MM.1S (cell line): ENCODE results near the gene AKAP6.

Experiments used
- DNase-seq: peaks from one replicate; pipeline ENCODE4 v3.0.0-alpha.2; 2015
- H2AFZ ChIP-seq: fragments of 300-600 bp; sonication (generic); 2 replicates; pipeline ENCODE4 v1.6.0; 2016; ENCODE audit warnings: antibody characterized with exemption, low read length
- H3F3A ChIP-seq: fragments of 300-600 bp; sonication (generic); 2 replicates; pipeline ENCODE4 v1.6.1; 2016; ENCODE audit warnings: mild to moderate bottlenecking, antibody characterized with exemption, low read length, moderate library complexity, mixed read lengths; ENCODE audit not compliant: insufficient read depth
- H3K27ac ChIP-seq: fragments of 300-600 bp; sonication (generic); 2 replicates; pipeline ENCODE4 v1.5.1; 2016; ENCODE audit warnings: mild to moderate bottlenecking, low read length
- H3K27me3 ChIP-seq: fragments of 300-600 bp; sonication (generic); replicated peaks from 2 replicates; pipeline ENCODE4 v1.6.0; 2016; ENCODE audit warnings: low read length; ENCODE audit not compliant: insufficient read depth
- H3K36me3 ChIP-seq: fragments of 300-600 bp; sonication (generic); replicated peaks from 2 replicates; pipeline ENCODE4 v1.6.1; 2016; ENCODE audit warnings: mild to moderate bottlenecking, low read length, mixed read lengths; ENCODE audit not compliant: insufficient read depth
- H3K4me1 ChIP-seq: fragments of 300-600 bp; sonication (generic); 2 replicates; pipeline ENCODE4 v1.6.1; 2016; ENCODE audit warnings: low read length, mixed read lengths
- H3K4me2 ChIP-seq: fragments of 300-600 bp; sonication (generic); 2 replicates; pipeline ENCODE4 v1.6.0; 2016; ENCODE audit warnings: low read depth, low read length
- H3K4me3 ChIP-seq: fragments of 300-600 bp; sonication (generic); 2 replicates; pipeline ENCODE4 v1.5.1; 2016; ENCODE audit warnings: low read length, mixed read lengths
- H3K79me2 ChIP-seq: fragments of 300-600 bp; sonication (generic); 2 replicates; pipeline ENCODE4 v1.6.1; 2016; ENCODE audit warnings: mixed run types, low read length, mixed read lengths
- H3K9ac ChIP-seq: fragments of 300-600 bp; sonication (generic); 2 replicates; pipeline ENCODE4 v1.6.1; 2016; ENCODE audit warnings: low read length, mixed read lengths
- H3K9me2 ChIP-seq: fragments of 300-600 bp; sonication (generic); replicated peaks from 2 replicates; pipeline ENCODE4 v1.6.1; 2016; ENCODE audit warnings: mild to moderate bottlenecking, low read length, mixed read lengths; ENCODE audit not compliant: insufficient read depth
- H3K9me3 ChIP-seq: fragments of 300-600 bp; sonication (generic); replicated peaks from 2 replicates; pipeline ENCODE4 v1.6.1; 2016; ENCODE audit warnings: mild to moderate bottlenecking, low read length, mixed read lengths; ENCODE audit not compliant: insufficient read depth
- H4K20me1 ChIP-seq: fragments of 300-600 bp; sonication (generic); 2 replicates; pipeline ENCODE4 v1.6.1; 2016; ENCODE audit warnings: mild to moderate bottlenecking, low read length, moderate library complexity, mixed read lengths; ENCODE audit not compliant: insufficient read depth
- EZH2 ChIP-seq: fragments of 300-600 bp; sonication (generic); optimal IDR thresholded peaks from 2 replicates; pipeline ENCODE3; 2017; ENCODE audit warnings: low read depth, mild to moderate bottlenecking, antibody characterized with exemption, low read length, mixed read lengths
- EZH2phosphoT487 ChIP-seq: fragments of 300-600 bp; sonication (generic); IDR thresholded peaks from 2 replicates; pipeline ENCODE4 v1.6.1; 2018; ENCODE audit warnings: antibody characterized with exemption, low read length
- TF ChIP-seq, protein P1 (sequence below): fragments of 300-600 bp; sonication (generic); IDR thresholded peaks from 2 replicates; pipeline ENCODE4 v1.5.1; 2016; ENCODE audit warnings: antibody characterized with exemption, low read length, mixed read lengths

The AKAP6 gene

DNA sequence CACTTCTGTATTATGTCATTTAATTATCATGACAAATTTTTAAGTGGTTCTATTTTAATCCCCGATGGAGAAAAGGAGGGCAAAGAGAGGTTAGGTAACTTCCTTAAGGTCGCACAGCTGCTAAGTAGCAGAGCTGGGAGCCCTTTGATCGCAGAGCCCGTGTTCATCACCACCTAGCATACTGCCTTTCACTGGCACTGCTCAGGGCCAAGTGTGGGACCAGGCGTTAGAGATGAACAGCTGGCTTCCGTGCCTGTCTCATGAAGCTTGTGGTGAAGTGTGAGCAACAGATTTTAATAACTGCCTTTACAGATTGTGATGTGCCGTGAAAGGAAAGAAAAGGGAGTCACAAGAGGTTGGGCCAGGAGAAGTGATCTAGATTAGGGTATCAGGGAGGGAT, 273.6 kb downstream of the AKAP6 start:
- TF ChIP-seq, protein P1, sequence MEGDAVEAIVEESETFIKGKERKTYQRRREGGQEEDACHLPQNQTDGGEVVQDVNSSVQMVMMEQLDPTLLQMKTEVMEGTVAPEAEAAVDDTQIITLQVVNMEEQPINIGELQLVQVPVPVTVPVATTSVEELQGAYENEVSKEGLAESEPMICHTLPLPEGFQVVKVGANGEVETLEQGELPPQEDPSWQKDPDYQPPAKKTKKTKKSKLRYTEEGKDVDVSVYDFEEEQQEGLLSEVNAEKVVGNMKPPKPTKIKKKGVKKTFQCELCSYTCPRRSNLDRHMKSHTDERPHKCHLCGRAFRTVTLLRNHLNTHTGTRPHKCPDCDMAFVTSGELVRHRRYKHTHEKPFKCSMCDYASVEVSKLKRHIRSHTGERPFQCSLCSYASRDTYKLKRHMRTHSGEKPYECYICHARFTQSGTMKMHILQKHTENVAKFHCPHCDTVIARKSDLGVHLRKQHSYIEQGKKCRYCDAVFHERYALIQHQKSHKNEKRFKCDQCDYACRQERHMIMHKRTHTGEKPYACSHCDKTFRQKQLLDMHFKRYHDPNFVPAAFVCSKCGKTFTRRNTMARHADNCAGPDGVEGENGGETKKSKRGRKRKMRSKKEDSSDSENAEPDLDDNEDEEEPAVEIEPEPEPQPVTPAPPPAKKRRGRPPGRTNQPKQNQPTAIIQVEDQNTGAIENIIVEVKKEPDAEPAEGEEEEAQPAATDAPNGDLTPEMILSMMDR = no peak
- TF ChIP-seq EZH2phosphoT487 (no peak), EZH2 (no peak)
- no peaks in the 10 kb centered on the region for H3K36me3 ChIP-seq

DNA sequence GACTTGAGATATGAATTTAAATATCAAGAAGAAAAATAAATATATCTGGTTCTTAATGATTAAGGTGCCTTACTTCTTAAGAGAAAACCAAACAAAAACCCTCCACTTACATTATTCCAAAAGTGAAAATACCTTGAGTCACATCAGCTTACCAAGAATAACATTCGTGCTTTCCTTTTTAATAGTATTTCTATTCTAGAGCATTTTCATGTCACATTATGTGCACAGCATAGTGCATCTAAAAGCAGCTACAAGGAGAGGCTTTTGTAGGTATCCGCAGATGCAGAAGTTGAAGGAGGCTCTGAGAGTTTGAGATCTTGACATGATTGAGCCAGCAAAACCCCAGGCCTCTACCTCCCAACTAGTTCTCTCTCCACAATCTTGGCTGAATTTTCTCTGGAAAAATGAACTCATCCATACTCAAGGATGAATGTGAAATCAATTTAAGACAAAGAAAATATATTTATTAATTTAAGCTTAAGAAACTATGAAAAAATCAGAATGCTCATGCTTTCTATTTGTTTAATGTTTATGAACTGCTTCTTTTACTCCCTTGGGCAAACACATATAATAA, 275.0 kb downstream of the AKAP6 start:
- no peak overlapping the region for H3K9ac ChIP-seq
- no peaks in the 10 kb centered on the region for H3K9me2 ChIP-seq
- no peak overlapping the region for H3K4me2 ChIP-seq

More for the DNA sequence above, 273.6 kb downstream of the AKAP6 start:
- Histone ChIP-seq H4K20me1 (no peaks in the 10 kb centered on the region), H3K4me2 (no peak overlapping the region), H3K9me3 (no peaks in the 10 kb centered on the region), H3K9ac (no peak overlapping the region), H3F3A (no peaks in the 10 kb centered on the region), H3K4me3 (no peak overlapping the region), H3K79me2 (no peaks in the 10 kb centered on the region), H3K9me2 (no peaks in the 10 kb centered on the region), H3K27me3 (no peaks in the 10 kb centered on the region), H2AFZ (no peak overlapping the region), H3K4me1 (peaks cover 12% of the 10 kb centered on the region; the same call in 1 of the 2 replicates), H3K27ac (no peak overlapping the region)
- no peak for DNase-seq

DNA sequence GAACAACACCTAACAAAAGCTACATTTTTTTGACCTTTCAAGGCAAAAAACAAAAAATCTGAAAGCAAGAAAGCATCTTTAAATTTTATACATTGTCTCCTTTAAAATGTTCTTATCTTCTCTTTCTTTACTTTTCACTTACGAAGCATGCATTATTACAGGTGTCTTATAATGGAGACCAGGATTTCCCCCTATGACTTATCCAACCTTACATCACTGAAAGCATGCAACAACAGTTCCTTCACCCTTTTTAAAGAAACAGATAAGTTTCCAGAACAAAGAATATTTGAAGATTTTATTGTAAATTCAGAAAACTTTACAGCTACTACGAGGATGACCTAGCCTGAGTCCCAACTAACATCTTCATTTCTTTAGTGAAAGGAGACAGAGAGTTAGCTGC, 277.2 kb downstream of the AKAP6 start:
- Histone ChIP-seq H3K9ac (no peak overlapping the region), H3K4me1 (peaks cover 12% of the 10 kb centered on the region; the same call in 1 of the 2 replicates), H3K36me3 (no peaks in the 10 kb centered on the region), H3K4me2 (no peak overlapping the region), H2AFZ (no peak overlapping the region), H4K20me1 (no peaks in the 10 kb centered on the region), H3K9me3 (no peaks in the 10 kb centered on the region), H3K27me3 (no peaks in the 10 kb centered on the region), H3F3A (no peaks in the 10 kb centered on the region), H3K27ac (no peak overlapping the region), H3K9me2 (no peaks in the 10 kb centered on the region), H3K79me2 (no peaks in the 10 kb centered on the region), H3K4me3 (no peak overlapping the region)
- TF ChIP-seq, protein P1 = no peak
- TF ChIP-seq EZH2phosphoT487 = no peak
- no peak for DNase-seq

More for the DNA sequence above, 275.0 kb downstream of the AKAP6 start:
- Histone ChIP-seq H2AFZ (no peak overlapping the region), H3K4me3 (no peak overlapping the region), H3K9me3 (no peaks in the 10 kb centered on the region), H3K79me2 (no peaks in the 10 kb centered on the region), H4K20me1 (no peaks in the 10 kb centered on the region), H3F3A (no peaks in the 10 kb centered on the region), H3K27ac (no peak overlapping the region; the same call in 1 of the 2 replicates), H3K27me3 (no peaks in the 10 kb centered on the region), H3K4me1 (peaks cover 12% of the 10 kb centered on the region; the same call in 1 of the 2 replicates), H3K36me3 (no peaks in the 10 kb centered on the region)
- peak; percentile 43 for DNase-seq
- TF ChIP-seq, protein P1 = no peak
- TF ChIP-seq EZH2 (no peak), EZH2phosphoT487 (no peak)
